Cardiac fibroblast (primary cell): ENCODE data around the gene TPP1.
A peak's percentile ranks its signal among the peaks of the same experiment; 100 is the strongest.

Source experiments
- DNase-seq, 2 donors: peaks; one replicate each; pipeline versions ENCODE4 v3.0.0 to v3.0.0-alpha.2; 2010; ENCODE audit warnings: low read depth in 2 of 2
- H3K4me3 ChIP-seq, 2 donors: replicated peaks in 1 of 2; 1 replicate in 1 of 2; 2 replicates in 1 of 2; pipeline ENCODE4 v1.5.1; 2011; ENCODE audit warnings: low read depth in 2 of 2, low read length in 2 of 2, mild to moderate bottlenecking in 2 of 2, moderate library complexity in 1 of 2
- CTCF ChIP-seq: IDR thresholded peaks from one replicate; pipeline ENCODE4 v1.5.1; 2011; ENCODE audit warnings: low read depth, mild to moderate bottlenecking, low read length, inconsistent platforms

The TPP1 gene

GRCh38 chr11:6568191-6568918 lies 50.9 kb downstream of the TPP1 start:
- TF ChIP-seq CTCF = no peak
- H3K4me3 ChIP-seq = no peak overlapping the region
- DNase-seq = peak; percentile 65 to 87

- TF ChIP-seq CTCF = no peak
- H3K4me3 ChIP-seq = no peak overlapping the region
- DNase-seq = no peak
These were observed 51.9 kb downstream of the TPP1 start for GRCh38 chr11:6567371-6567745.

- TF ChIP-seq CTCF = no peak
- H3K4me3 ChIP-seq = no peak overlapping the region
- DNase-seq = no peak
These were observed 52.4 kb downstream of the TPP1 start for GRCh38 chr11:6566704-6567370.

GRCh38 chr11:6565988-6566703 lies 53.1 kb downstream of the TPP1 start:
- H3K4me3 ChIP-seq = no peak overlapping the region
- no peak for DNase-seq
- TF ChIP-seq CTCF = no peak

- no peak overlapping the region for H3K4me3 ChIP-seq
- TF ChIP-seq CTCF = no peak
- no peak for DNase-seq
These were observed 53.9 kb downstream of the TPP1 start for GRCh38 chr11:6565325-6565724.

GRCh38 chr11:6563667-6564066 lies 55.6 kb downstream of the TPP1 start:
- DNase-seq = no peak
- H3K4me3 ChIP-seq = no peak overlapping the region
- TF ChIP-seq CTCF = no peak
